Measurements from ENCODE around the gene SIL1.

- TF ChIP-seq CTCF (IDR thresholded peaks at IDR 0.05; ENCODE audit: low read depth, low read length, poor library complexity, severe bottlenecking) = no peak
- no peak for TF ChIP-seq EZH2phosphoT487 (IDR thresholded peaks at IDR 0.05; ENCODE audit: borderline replicate concordance, low read length)
These were observed 279.5 kb downstream of the SIL1 start for GRCh38 chr5:138918686-138919085.
